ENCODE results near the gene PHACTR1.

PHACTR1 gene

GRCh38 chr6:12848964-12849808 is 132.6 kb downstream of the PHACTR1 start:
- no peak for DNase-seq (ENCODE audit: low read depth, low spot score)

GRCh38 chr6:12849809-12850198 is 133.2 kb downstream of the PHACTR1 start:
- no peak for DNase-seq (ENCODE audit: low read depth, low spot score)

GRCh38 chr6:12851123-12851695 is 134.6 kb downstream of the PHACTR1 start:
- no peak for DNase-seq (ENCODE audit: low read depth, low spot score)

GRCh38 chr6:12861603-12862002 is 145.0 kb downstream of the PHACTR1 start:
- no peak for DNase-seq (ENCODE audit: low read depth, low spot score)

GRCh38 chr6:12865117-12865516 is 148.6 kb downstream of the PHACTR1 start:
- DNase-seq (ENCODE audit: low read depth, low spot score): no peak

- no peak for DNase-seq (ENCODE audit: low read depth, low spot score)
Measured at GRCh38 chr6:12865671-12866181, 149.2 kb downstream of the PHACTR1 start.

GRCh38 chr6:12866422-12867029 is 150.0 kb downstream of the PHACTR1 start:
- DNase-seq (ENCODE audit: low read depth, low spot score): no peak

- no peak for DNase-seq (ENCODE audit: low read depth, low spot score)
Measured at GRCh38 chr6:12869816-12870432, 153.4 kb downstream of the PHACTR1 start.

GRCh38 chr6:12873691-12874090 is 157.1 kb downstream of the PHACTR1 start:
- DNase-seq (ENCODE audit: low read depth, low spot score): no peak

- DNase-seq (ENCODE audit: low read depth, low spot score): no peak
Measured at GRCh38 chr6:12875051-12875450, 158.5 kb downstream of the PHACTR1 start.

GRCh38 chr6:12878741-12879140 is 162.2 kb downstream of the PHACTR1 start:
- DNase-seq (ENCODE audit: low read depth, low spot score): no peak

GRCh38 chr6:12882761-12883290 is 166.3 kb downstream of the PHACTR1 start:
- no peak for DNase-seq (ENCODE audit: low read depth, low spot score)

- no peak for DNase-seq (ENCODE audit: low read depth, low spot score)
Measured at GRCh38 chr6:12884983-12885382, 168.4 kb downstream of the PHACTR1 start.

- DNase-seq (ENCODE audit: low read depth, low spot score): no peak
Measured at GRCh38 chr6:12886961-12887775, 170.6 kb downstream of the PHACTR1 start.

- DNase-seq (ENCODE audit: low read depth, low spot score): no peak
Measured at GRCh38 chr6:12890171-12890790, 173.7 kb downstream of the PHACTR1 start.

GRCh38 chr6:12891595-12891994 is 175.0 kb downstream of the PHACTR1 start:
- DNase-seq (ENCODE audit: low read depth, low spot score): no peak

- no peak for DNase-seq (ENCODE audit: low read depth, low spot score)
Measured at GRCh38 chr6:12892151-12892550, 175.6 kb downstream of the PHACTR1 start.

- no peak for DNase-seq (ENCODE audit: low read depth, low spot score)
Measured at GRCh38 chr6:12893036-12893435, 176.5 kb downstream of the PHACTR1 start.

- DNase-seq (ENCODE audit: low read depth, low spot score): no peak
Measured at GRCh38 chr6:12895721-12896120, 179.2 kb downstream of the PHACTR1 start.

- no peak for DNase-seq (ENCODE audit: low read depth, low spot score)
Measured at GRCh38 chr6:12896208-12896733, 179.7 kb downstream of the PHACTR1 start.
